AG04450 (cell line): ENCODE measurements around the gene NPHP4. TPM values are rescaled to one million over a fixed set of nuclear protein-coding genes. Genes with fewer than 3 reads are reported as not detected.

ENCODE experiments used
- CTCF ChIA-PET: fragments of 300-600, 350-600 bp; formaldehyde crosslinking; extraction: SDS; loops from one replicate; lab custom pipeline; 2022; ENCODE audit warnings: antibody characterized with exemption, inconsistent platforms; lab: Charles Lee
- POLR2A ChIA-PET: fragments of 350-600 bp; formaldehyde crosslinking; extraction: SDS; loops from one replicate; lab custom pipeline; 2021; ENCODE audit warnings: antibody characterized with exemption, inconsistent platforms; lab: Yijun Ruan, JAX
- DNase-seq: peaks from one replicate; pipeline ENCODE4 v3.0.0-alpha.2; 2011; ENCODE audit warnings: low read depth, low spot score
- H3K27ac ChIP-seq: one replicate; pipeline ENCODE4 v1.5.1; 2012; ENCODE audit warnings: low read depth, low read length, control low read depth
- H3K27me3 ChIP-seq: one replicate; pipeline ENCODE4 v1.6.0; 2012; ENCODE audit warnings: low read length; ENCODE audit not compliant: control insufficient read depth, insufficient read depth
- H3K4me3 ChIP-seq: 2 replicates; pipeline ENCODE4 v1.5.1; 2011; ENCODE audit warnings: mild to moderate bottlenecking, low read depth, low read length, control low read depth
- H3K9me3 ChIP-seq: 2 replicates; pipeline ENCODE4 v1.5.1; 2012; ENCODE audit warnings: low read length; ENCODE audit not compliant: control insufficient read depth, insufficient read depth
- polyA plus RNA-seq: library from polyadenylated mRNA; depleted of rRNA; stranded (reverse); fragments of >200 nt; gene quantifications from 2 replicates; pipeline ENCODE4 v1.2.3, GENCODE V29; 2011
- TF ChIP-seq, protein P1 (sequence below): IDR thresholded peaks from 2 replicates; pipeline ENCODE4 v1.5.1; 2011; ENCODE audit warnings: low read depth, low read length, control low read depth, inconsistent platforms

The NPHP4 gene
- polyA plus RNA-seq, 1 experiment: 1.6 TPM

DNA sequence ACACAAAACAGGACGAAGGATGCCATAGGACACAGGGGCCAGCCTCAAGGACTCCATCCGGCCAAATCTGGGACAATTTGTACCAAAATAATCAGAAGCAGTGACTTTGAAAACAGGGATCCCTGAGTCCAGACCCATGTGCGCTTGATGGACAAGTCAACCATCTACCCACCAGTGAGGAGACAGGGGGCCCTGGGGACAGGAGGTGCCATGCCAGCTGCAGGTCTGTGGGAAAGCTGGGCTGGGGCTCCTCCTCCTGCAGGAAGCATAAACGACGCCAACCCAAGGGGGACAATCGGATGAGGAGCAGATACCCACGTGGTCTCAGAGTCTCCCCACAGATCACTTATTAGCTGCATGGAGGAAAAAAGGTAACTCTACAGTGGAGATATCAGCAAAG, 50.6 kb downstream of the NPHP4 start:
- CTCF ChIA-PET: no interaction called here
- Histone ChIP-seq H3K27ac (no peak overlapping the region), H3K27me3 (no peaks in the 10 kb centered on the region), H3K4me3 (no peak overlapping the region), H3K9me3 (no peaks in the 10 kb centered on the region)
- no peak for DNase-seq
- TF ChIP-seq, protein P1, sequence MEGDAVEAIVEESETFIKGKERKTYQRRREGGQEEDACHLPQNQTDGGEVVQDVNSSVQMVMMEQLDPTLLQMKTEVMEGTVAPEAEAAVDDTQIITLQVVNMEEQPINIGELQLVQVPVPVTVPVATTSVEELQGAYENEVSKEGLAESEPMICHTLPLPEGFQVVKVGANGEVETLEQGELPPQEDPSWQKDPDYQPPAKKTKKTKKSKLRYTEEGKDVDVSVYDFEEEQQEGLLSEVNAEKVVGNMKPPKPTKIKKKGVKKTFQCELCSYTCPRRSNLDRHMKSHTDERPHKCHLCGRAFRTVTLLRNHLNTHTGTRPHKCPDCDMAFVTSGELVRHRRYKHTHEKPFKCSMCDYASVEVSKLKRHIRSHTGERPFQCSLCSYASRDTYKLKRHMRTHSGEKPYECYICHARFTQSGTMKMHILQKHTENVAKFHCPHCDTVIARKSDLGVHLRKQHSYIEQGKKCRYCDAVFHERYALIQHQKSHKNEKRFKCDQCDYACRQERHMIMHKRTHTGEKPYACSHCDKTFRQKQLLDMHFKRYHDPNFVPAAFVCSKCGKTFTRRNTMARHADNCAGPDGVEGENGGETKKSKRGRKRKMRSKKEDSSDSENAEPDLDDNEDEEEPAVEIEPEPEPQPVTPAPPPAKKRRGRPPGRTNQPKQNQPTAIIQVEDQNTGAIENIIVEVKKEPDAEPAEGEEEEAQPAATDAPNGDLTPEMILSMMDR: no peak
- POLR2A ChIA-PET: no interaction called here

DNA sequence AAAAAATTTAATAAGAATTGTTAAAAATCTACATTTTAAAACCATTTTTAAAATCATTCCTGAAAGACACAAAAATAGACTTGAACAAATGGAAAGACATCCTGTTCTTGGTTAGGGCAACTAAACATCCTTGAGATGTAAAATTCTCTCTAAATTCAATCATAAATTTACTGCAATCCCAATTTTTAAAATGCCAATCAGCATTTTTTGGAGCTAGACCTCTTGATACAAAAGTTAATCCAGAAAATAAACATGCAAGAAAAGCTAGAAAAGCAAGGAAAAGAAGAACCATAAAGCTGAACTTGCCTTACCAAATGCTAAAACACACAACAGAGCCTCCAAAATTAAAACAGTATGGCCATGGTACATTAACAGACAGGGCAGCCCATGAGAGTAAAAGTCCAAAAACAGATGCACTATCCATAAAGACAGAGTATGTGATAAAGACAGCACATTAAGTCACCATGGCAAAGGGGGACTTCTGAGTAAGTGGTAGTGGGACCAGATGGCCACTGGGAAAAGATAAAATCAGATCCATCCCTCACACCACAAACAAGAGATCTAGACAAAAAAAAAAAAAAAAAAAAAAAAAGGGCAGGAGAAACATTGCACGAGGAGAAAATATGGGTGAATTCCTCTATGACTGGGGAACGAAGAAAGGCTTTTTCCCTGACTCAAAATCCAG, 51.4 kb downstream of the NPHP4 start:
- H3K27ac ChIP-seq: no peak overlapping the region
- no peaks in the 10 kb centered on the region for H3K27me3 ChIP-seq
- DNase-seq: no peak
- TF ChIP-seq, protein P1: no peak
- no peaks in the 10 kb centered on the region for H3K9me3 ChIP-seq
- POLR2A ChIA-PET: no interaction called here
- H3K4me3 ChIP-seq: no peak overlapping the region
- CTCF ChIA-PET: no interaction called here

DNA sequence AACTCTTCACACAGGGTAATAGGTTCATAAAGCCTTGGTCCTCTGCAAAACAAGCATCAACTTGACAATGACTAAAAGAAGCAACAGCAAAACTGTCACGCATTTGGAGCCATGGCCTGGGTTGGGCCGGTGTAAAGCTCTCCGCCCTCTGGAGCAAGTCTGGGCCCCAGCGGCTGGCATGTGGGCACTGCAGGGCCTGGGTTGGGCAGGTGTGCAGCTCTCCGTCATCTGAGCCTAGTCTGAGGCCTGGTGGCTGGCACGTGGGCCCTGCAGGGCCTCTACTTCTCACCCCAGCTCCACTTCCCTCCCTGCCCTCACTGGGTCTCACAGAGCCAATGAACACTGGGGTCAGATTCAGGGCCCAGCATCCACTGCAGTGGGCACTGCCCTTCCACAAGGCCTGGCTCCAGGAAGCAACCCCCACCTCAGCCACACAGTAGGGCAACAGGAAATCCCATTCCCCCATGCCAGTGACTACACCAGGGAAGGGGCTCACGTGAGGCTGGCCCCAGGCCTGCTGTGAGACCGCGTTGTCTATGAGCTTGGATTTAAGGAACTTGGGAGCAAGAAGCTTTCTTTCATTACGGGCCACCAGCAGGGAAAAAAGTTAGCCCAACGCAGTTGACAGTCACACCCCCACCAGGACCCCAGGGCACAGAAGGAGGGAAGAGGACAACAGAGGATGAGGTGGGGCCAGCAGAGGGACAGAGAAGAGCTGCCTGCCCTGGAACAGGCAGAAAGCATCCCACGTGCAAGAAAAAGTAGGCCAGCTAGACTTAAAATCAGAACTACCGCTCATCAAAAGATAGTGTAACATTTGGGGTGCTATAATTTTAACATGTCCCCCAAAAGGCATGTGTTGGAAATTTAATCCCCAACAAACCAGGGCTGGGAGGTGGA, 52.7 kb downstream of the NPHP4 start:
- DNase-seq: no peak
- no peak overlapping the region for H3K4me3 ChIP-seq
- TF ChIP-seq, protein P1: no peak
- POLR2A ChIA-PET: no interaction called here
- no peaks in the 10 kb centered on the region; the same call in 1 of the 2 replicates for H3K9me3 ChIP-seq
- CTCF ChIA-PET: interaction anchor here (1.5 to 1.6 kb wide), 2 partner anchors 22 to 430 kb away, joined by 3 to 5 read pairs; no protein-coding TSS in a partner anchor
- no peaks in the 10 kb centered on the region for H3K27me3 ChIP-seq
- H3K27ac ChIP-seq: no peak overlapping the region

DNA sequence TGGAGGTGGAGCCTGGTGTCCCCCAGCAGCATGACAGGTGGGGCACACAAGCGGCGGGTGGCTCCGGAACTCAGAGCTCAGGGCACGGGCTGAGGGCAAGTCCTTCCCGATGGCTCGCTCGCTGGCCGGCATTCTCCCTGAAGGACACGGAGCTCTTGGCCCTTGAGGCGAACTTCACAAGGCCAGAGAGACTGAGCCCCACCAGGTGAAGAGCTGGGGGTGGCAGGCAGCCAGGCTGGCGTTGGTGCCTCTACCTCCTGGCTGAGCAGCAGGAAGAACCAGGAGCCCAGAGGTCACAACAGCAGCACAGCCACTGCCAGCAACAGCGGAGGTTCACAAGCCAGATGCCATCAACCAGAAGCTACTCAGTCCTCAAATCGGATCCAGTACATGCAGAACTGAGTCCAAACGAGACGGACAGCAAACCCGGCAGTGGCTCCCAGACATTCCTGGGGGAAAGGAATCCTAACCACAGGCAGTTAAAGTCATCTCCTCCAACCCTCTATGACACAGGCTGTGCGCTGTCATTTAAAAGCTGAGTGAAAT, 54.1 kb downstream of the NPHP4 start:
- TF ChIP-seq, protein P1: no peak

More for the DNA sequence above, 54.1 kb downstream of the NPHP4 start:
- Histone ChIP-seq H3K4me3 (0 out of 2 replicates have a peak overlapping the region, but pooled peaks have one; percentile 7), H3K27ac (peak overlapping the region; percentile 31), H3K9me3 (no peaks in the 10 kb centered on the region; the same call in 1 of the 2 replicates), H3K27me3 (no peaks in the 10 kb centered on the region)
- ChIA-PET POLR2A (no interaction called here), CTCF (interaction anchor here (0.6 to 1.5 kb wide), 3 partner anchors 35 to 509 kb away, joined by 3 read pairs; no protein-coding TSS in a partner anchor)
- DNase-seq: peak; percentile 27
